H9 (cell line): ENCODE data around the gene GDI1. TPM values are rescaled to one million over a fixed set of nuclear protein-coding genes. Genes with fewer than 3 reads are reported as not detected.

Experiments used
- DNase-seq: peaks from one replicate; pipeline ENCODE4 v3.0.0-alpha.2; 2017
- H2AFZ ChIP-seq: one replicate; pipeline ENCODE4 v1.6.1; 2013; ENCODE audit warnings: mild to moderate bottlenecking, low read length, control low read depth, moderate library complexity
- H2AK5ac ChIP-seq: 2 replicates; pipeline ENCODE4 v1.6.1; 2013; ENCODE audit warnings: low read length, control low read depth, mixed read lengths; ENCODE audit not compliant: insufficient read length
- H2BK120ac ChIP-seq: one replicate; pipeline ENCODE4 v1.6.1; 2013; ENCODE audit warnings: low read depth, mild to moderate bottlenecking, low read length, control low read depth, inconsistent platforms; ENCODE audit not compliant: poor library complexity, severe bottlenecking
- H2BK12ac ChIP-seq: 2 replicates; pipeline ENCODE4 v1.6.1; 2013; ENCODE audit warnings: low read length, control low read depth, mixed read lengths, low read depth; ENCODE audit not compliant: insufficient read length
- H2BK15ac ChIP-seq: 2 replicates; pipeline ENCODE4 v1.6.1; 2013; ENCODE audit warnings: low read depth, low read length, control low read depth
- H2BK20ac ChIP-seq: one replicate; pipeline ENCODE4 v1.6.1; 2013; ENCODE audit warnings: low read depth, mild to moderate bottlenecking, low read length, control low read depth, inconsistent platforms; ENCODE audit not compliant: poor library complexity, severe bottlenecking
- H2BK5ac ChIP-seq: 2 replicates; pipeline ENCODE4 v1.6.1; 2013; ENCODE audit warnings: low read length, control low read depth, mixed read lengths; ENCODE audit not compliant: insufficient read length
- H3K14ac ChIP-seq: 2 replicates; pipeline ENCODE4 v1.6.1; 2013; ENCODE audit warnings: low read length, control low read depth; ENCODE audit not compliant: insufficient read depth
- H3K18ac ChIP-seq: 2 replicates; pipeline ENCODE4 v1.6.1; 2013; ENCODE audit warnings: low read depth, mild to moderate bottlenecking, mixed read lengths, low read length, control low read depth; ENCODE audit not compliant: insufficient read length
- H3K23ac ChIP-seq: 2 replicates; pipeline ENCODE4 v1.6.1; 2013; ENCODE audit warnings: low read length, control low read depth, mixed read lengths, low read depth; ENCODE audit not compliant: insufficient read length
- H3K23me2 ChIP-seq: 2 replicates; pipeline ENCODE4 v1.6.1; 2013; ENCODE audit warnings: low read depth, mild to moderate bottlenecking, mixed read lengths, low read length, control low read depth; ENCODE audit not compliant: insufficient read length, poor library complexity, severe bottlenecking
- H3K27ac ChIP-seq: 2 replicates; pipeline ENCODE4 v1.5.1; 2013; ENCODE audit warnings: low read length, control low read depth, mixed read lengths, low read depth; ENCODE audit not compliant: insufficient read length
- H3K27me3 ChIP-seq: 2 replicates; pipeline ENCODE4 v1.6.1; 2013; ENCODE audit warnings: low read length, control low read depth, inconsistent platforms; ENCODE audit not compliant: insufficient read depth
- H3K4ac ChIP-seq: 2 replicates; pipeline ENCODE4 v1.6.1; 2013; ENCODE audit warnings: low read depth, mild to moderate bottlenecking, control low read depth, inconsistent platforms, low read length, moderate library complexity
- H3K4me1 ChIP-seq: 2 replicates; pipeline ENCODE4 v1.6.1; 2013; ENCODE audit warnings: low read length, control low read depth, inconsistent platforms; ENCODE audit not compliant: insufficient read depth
- H3K4me2 ChIP-seq: 2 replicates; pipeline ENCODE4 v1.6.1; 2013; ENCODE audit warnings: low read length, control low read depth, mixed read lengths; ENCODE audit not compliant: insufficient read length, insufficient read depth
- H3K56ac ChIP-seq: 2 replicates; pipeline ENCODE4 v1.6.1; 2013; ENCODE audit warnings: low read depth, mild to moderate bottlenecking, mixed read lengths, low read length, control low read depth; ENCODE audit not compliant: insufficient read length
- H3K79me1 ChIP-seq: 2 replicates; pipeline ENCODE4 v1.6.1; 2013; ENCODE audit warnings: low read depth, mild to moderate bottlenecking, moderate library complexity, low read length, control low read depth, inconsistent platforms; ENCODE audit not compliant: insufficient read depth, poor library complexity, severe bottlenecking
- H3K79me2 ChIP-seq: 2 replicates; pipeline ENCODE4 v1.6.1; 2013; ENCODE audit warnings: low read length, control low read depth, inconsistent platforms; ENCODE audit not compliant: insufficient read depth
- H3K9ac ChIP-seq: 2 replicates; pipeline ENCODE4 v1.6.1; 2013; ENCODE audit warnings: low read length, control low read depth, mixed read lengths; ENCODE audit not compliant: insufficient read length; ENCODE audit errors: extremely low read depth
- H3K9me3 ChIP-seq: one replicate; pipeline ENCODE4 v1.6.1; 2013; ENCODE audit warnings: low read depth, low read length, inconsistent platforms; ENCODE audit not compliant: control insufficient read depth
- H3T11ph ChIP-seq: one replicate; pipeline ENCODE4 v1.6.1; 2013; ENCODE audit warnings: mild to moderate bottlenecking, low read length, control low read depth, inconsistent platforms
- H4K20me1 ChIP-seq: one replicate; pipeline ENCODE4 v1.6.1; 2013; ENCODE audit not compliant: control insufficient read depth, insufficient read length, insufficient read depth
- H4K5ac ChIP-seq: 2 replicates; pipeline ENCODE4 v1.6.1; 2013; ENCODE audit warnings: low read depth, mild to moderate bottlenecking, mixed read lengths, low read length, control low read depth; ENCODE audit not compliant: insufficient read length
- H4K8ac ChIP-seq: replicated peaks from 2 replicates; pipeline ENCODE4 v1.6.1; 2013; ENCODE audit warnings: low read length, control low read depth, mixed read lengths, low read depth; ENCODE audit not compliant: insufficient read length
- H4K91ac ChIP-seq: 2 replicates; pipeline ENCODE4 v1.6.1; 2013; ENCODE audit warnings: low read depth, mild to moderate bottlenecking, moderate library complexity, mixed read lengths, low read length, control low read depth; ENCODE audit not compliant: insufficient read length
- H3K27ac Mint-ChIP-seq, 3 experiments: 2 replicates in 2 of 3; 3 replicates in 1 of 3; pipeline ENCODE4 v1.8.0; 2020 to 2021; ENCODE audit warnings: mixed read lengths in 3 of 3, mild to moderate bottlenecking in 1 of 3, moderate library complexity in 1 of 3
- H3K27me3 Mint-ChIP-seq: 2 replicates; pipeline ENCODE4 v1.8.0; 2021; ENCODE audit warnings: low read depth, mild to moderate bottlenecking, moderate library complexity, mixed read lengths
- H3K36me3 Mint-ChIP-seq, 3 experiments: 2 replicates in 2 of 3; 3 replicates in 1 of 3; pipeline ENCODE4 v1.8.0; 2020 to 2021; ENCODE audit warnings: low read depth in 3 of 3, mixed read lengths in 3 of 3; ENCODE audit not compliant: insufficient read depth in 1 of 3
- H3K4me1 Mint-ChIP-seq, 2 experiments: 2 replicates each; pipeline ENCODE4 v1.8.0; 2020; ENCODE audit warnings: mixed read lengths in 2 of 2
- H3K4me3 Mint-ChIP-seq, 2 experiments: 2 replicates in 1 of 2; 3 replicates in 1 of 2; pipeline ENCODE4 v1.8.0; 2020 to 2021; ENCODE audit warnings: mild to moderate bottlenecking in 2 of 2, mixed read lengths in 2 of 2, moderate library complexity in 1 of 2
- H3K9me3 Mint-ChIP-seq, 2 experiments: 2 replicates in 1 of 2; 3 replicates in 1 of 2; pipeline ENCODE4 v1.8.0; 2020; ENCODE audit warnings: mild to moderate bottlenecking in 2 of 2, mixed read lengths in 2 of 2, moderate library complexity in 1 of 2
- CTCF ChIP-seq: fragments of 200-600 bp; sonication (generic); conservative IDR thresholded peaks from 3 replicates; pipeline ENCODE4 v1.8.0; 2021; ENCODE audit warnings: antibody characterized with exemption, mild to moderate bottlenecking
- WGBS: extraction: QIAGEN DNeasy Blood & Tissue Kit; methylation state at CpG from one replicate; pipeline ENCODE4 v1.1.7; 2013; ENCODE audit warnings: missing lambda C conversion rate, low lambda C conversion rate, mixed read lengths; ENCODE audit not compliant: insufficient read length; ENCODE audit errors: extremely low coverage; 5-methylcytosine and 5-hydroxymethylcytosine counted together
- total RNA-seq: library from RNA; stranded (reverse); gene quantifications from 2 replicates; pipeline ENCODE4 v1.2.1, GENCODE V29; 2021

Gene GDI1
- total RNA-seq, 1 experiment from 2014 or later: 111 TPM

- H3K27me3 ChIP-seq: no peaks in the 10 kb centered on the region
- H4K20me1 ChIP-seq: no peaks in the 10 kb centered on the region
- H3K23ac ChIP-seq: no peak within 1 kb of the TSS
- no peak within 1 kb of the TSS for H4K8ac ChIP-seq
- no peak within 1 kb of the TSS for H3K56ac ChIP-seq
- DNase-seq: peak; percentile 89
- peaks cover 4% of the 10 kb centered on the region for H3K23me2 ChIP-seq
- Mint-ChIP-seq H3K4me1 (peaks cover 6 to 13% of the 10 kb centered on the region in 2 experiments), H3K27ac (peak within 1 kb of the TSS in 1 of 3 experiments; percentile 87; a peak in 2 of 7 replicates), H3K27me3 (peaks cover 15% of the 10 kb centered on the region), H3K4me3 (peak within 1 kb of the TSS; percentile 74 to 86), H3K9me3 (peaks cover 70 to 90% of the 10 kb centered on the region in 2 experiments), H3K36me3 (peaks cover 12 to 30% (median 26%) of the 10 kb centered on the region in 3 experiments)
- H2BK12ac ChIP-seq: no peak within 1 kb of the TSS
- H3K4ac ChIP-seq: no peak within 1 kb of the TSS
- no peaks in the 10 kb centered on the region for H3K4me1 ChIP-seq
- no peak within 1 kb of the TSS for H4K91ac ChIP-seq
- H2BK15ac ChIP-seq: no peak within 1 kb of the TSS
- H3K4me2 ChIP-seq: peak within 1 kb of the TSS; percentile 60
- peaks cover 23% of the 10 kb centered on the region for H3K9me3 ChIP-seq
- no CpG with 5 or more reads among the region's 85 CpGs for WGBS
- no peak within 1 kb of the TSS for H2BK120ac ChIP-seq
- TF ChIP-seq CTCF: no peak
- no peaks in the 10 kb centered on the region for H3K79me2 ChIP-seq
- H4K5ac ChIP-seq: no peak within 1 kb of the TSS
- no peak within 1 kb of the TSS for H3K9ac ChIP-seq
- no peak within 1 kb of the TSS for H2BK5ac ChIP-seq
- H3K79me1 ChIP-seq: no peaks in the 10 kb centered on the region
- no peak within 1 kb of the TSS for H2BK20ac ChIP-seq
- H3K18ac ChIP-seq: peak within 1 kb of the TSS; percentile 83
- H3K14ac ChIP-seq: peak within 1 kb of the TSS; percentile 91; the same call in 1 of the 2 replicates
- no peak within 1 kb of the TSS for H3K27ac ChIP-seq
- no peak within 1 kb of the TSS for H2AFZ ChIP-seq
- H3T11ph ChIP-seq: no peak within 1 kb of the TSS
- no peak within 1 kb of the TSS for H2AK5ac ChIP-seq
These were observed 42.0 kb downstream of the GDI1 start, which contains the start of gene LAGE3 for GRCh38 chrX:154478728-154479622. TSS of gene LAGE3 (minus strand) at chrX:154479281. CDS start at chrX:154478915, 366 bp downstream.
